Measurements from ENCODE around the gene DPPA5.
"Not testable (repeated sequence)": the region's sequence is repeated elsewhere in the genome, so short reads cannot be mapped to it uniquely, and the experiment has no call there.

Gene DPPA5

DNA sequence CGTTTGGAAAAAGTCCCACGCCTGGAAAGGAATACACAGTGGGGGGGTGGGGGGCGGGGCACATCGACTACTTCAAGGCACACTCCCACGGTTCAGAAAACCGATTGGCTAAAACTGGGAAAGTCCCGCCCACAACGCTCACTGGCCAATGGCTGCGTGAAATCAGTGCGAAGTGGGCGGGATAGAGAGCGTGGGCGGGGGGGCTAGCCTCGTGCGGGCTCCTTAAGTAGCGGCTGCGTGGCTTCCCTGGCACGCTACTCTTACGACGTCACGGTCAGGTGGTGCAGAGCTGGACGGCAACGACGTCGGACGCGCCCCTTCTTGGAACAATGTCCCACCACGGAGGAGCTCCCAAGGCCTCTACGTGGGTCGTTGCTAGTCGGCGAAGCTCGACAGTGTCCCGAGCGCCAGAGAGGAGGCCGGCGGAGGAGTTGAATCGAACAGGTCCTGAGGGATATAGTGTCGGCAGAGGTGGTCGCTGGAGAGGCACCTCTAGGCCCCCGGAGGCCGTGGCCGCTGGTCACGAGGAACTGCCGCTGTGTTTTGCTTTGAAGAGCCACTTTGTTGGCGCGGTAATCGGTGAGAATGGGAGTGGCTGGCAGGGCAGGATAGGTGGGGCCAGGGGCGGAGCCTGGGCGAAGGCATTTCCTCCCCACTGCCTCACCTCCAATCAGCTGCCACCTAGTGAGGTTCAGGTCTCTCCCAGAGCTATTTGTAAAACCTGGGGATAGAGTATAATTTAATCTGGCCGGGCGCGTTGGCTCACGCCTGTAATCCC, 40.7 kb upstream of the DPPA5 start, which contains the start of gene DDX43:
TSS of gene DDX43 (plus strand) at position 252 of the 778 bp plus-strand sequence. CDS start at position 330, 78 bp downstream.
- H4K20me1 ChIP-seq (ENCODE audit: insufficient read depth, low read length, poor library complexity, severe bottlenecking), result no peaks in the 10 kb centered on the region
- TF ChIP-seq, protein P1, sequence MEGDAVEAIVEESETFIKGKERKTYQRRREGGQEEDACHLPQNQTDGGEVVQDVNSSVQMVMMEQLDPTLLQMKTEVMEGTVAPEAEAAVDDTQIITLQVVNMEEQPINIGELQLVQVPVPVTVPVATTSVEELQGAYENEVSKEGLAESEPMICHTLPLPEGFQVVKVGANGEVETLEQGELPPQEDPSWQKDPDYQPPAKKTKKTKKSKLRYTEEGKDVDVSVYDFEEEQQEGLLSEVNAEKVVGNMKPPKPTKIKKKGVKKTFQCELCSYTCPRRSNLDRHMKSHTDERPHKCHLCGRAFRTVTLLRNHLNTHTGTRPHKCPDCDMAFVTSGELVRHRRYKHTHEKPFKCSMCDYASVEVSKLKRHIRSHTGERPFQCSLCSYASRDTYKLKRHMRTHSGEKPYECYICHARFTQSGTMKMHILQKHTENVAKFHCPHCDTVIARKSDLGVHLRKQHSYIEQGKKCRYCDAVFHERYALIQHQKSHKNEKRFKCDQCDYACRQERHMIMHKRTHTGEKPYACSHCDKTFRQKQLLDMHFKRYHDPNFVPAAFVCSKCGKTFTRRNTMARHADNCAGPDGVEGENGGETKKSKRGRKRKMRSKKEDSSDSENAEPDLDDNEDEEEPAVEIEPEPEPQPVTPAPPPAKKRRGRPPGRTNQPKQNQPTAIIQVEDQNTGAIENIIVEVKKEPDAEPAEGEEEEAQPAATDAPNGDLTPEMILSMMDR (conservative IDR thresholded peaks at IDR 0.05; ENCODE audit: low read length), result no peak
- no peak for TF ChIP-seq EZH2phosphoT487 (IDR thresholded peaks at IDR 0.05; ENCODE audit: borderline replicate concordance)
- H3K4me3 ChIP-seq (ENCODE audit: low read length, poor library complexity, severe bottlenecking), result no peak within 1 kb of the TSS
- no peaks in the 10 kb centered on the region for H3K36me3 ChIP-seq (ENCODE audit: insufficient read depth, low read length)
- no peaks in the 10 kb centered on the region for H3K9me2 ChIP-seq (replicated peaks; ENCODE audit: low read depth, low read length)
- no peaks in the 10 kb centered on the region for H3K4me1 ChIP-seq (ENCODE audit: insufficient read depth, low read length, poor library complexity, severe bottlenecking)
- H3K79me2 ChIP-seq (ENCODE audit: insufficient read depth, low read length), result no peaks in the 10 kb centered on the region
- H2AFZ ChIP-seq (ENCODE audit: low read length), result no peak within 1 kb of the TSS
- no peaks in the 10 kb centered on the region for H3K9me3 ChIP-seq (ENCODE audit: insufficient read depth, low read depth, low read length)
- H3K27me3 ChIP-seq (ENCODE audit: insufficient read depth, low read length, poor library complexity, severe bottlenecking), result no peaks in the 10 kb centered on the region
- H3F3A ChIP-seq (ENCODE audit: low read depth), result no peaks in the 10 kb centered on the region
- H3K9ac ChIP-seq (ENCODE audit: low read depth, low read length, poor library complexity, severe bottlenecking), result no peak within 1 kb of the TSS
- no peak within 1 kb of the TSS for H3K4me2 ChIP-seq (ENCODE audit: low read depth, low read length, poor library complexity, severe bottlenecking)

DNA sequence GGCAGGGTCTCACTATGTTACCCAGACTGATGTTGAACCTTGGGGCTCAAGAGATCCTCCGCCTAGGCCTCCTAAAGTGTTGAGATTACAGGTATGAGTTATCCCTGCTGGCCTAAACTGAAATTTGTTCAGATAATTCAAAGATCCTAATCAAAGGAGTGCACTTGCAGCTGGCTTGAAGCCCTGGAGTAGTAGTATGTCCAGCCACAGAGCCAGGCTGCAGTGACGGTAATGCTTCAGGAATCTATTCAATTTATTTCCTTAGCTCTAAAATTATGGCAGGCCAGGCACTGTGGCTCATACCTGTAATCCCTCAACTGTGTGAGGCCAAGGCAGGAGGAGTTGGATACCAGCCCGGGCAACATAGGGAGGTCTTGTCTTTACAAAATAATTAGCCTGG, 39.2 kb upstream of the DPPA5 start:
- H2AFZ ChIP-seq (ENCODE audit: low read length), result no peak overlapping the region
- H3K9ac ChIP-seq (ENCODE audit: low read depth, low read length, poor library complexity, severe bottlenecking), result no peak overlapping the region
- no peak overlapping the region for H3K4me3 ChIP-seq (ENCODE audit: low read length, poor library complexity, severe bottlenecking)
- no peak overlapping the region for H3K4me2 ChIP-seq (ENCODE audit: low read depth, low read length, poor library complexity, severe bottlenecking)
- no peaks in the 10 kb centered on the region for H4K20me1 ChIP-seq (ENCODE audit: insufficient read depth, low read length, poor library complexity, severe bottlenecking)
- H3F3A ChIP-seq (ENCODE audit: low read depth), result no peaks in the 10 kb centered on the region
- no peaks in the 10 kb centered on the region for H3K36me3 ChIP-seq (ENCODE audit: insufficient read depth, low read length)
- no peaks in the 10 kb centered on the region for H3K79me2 ChIP-seq (ENCODE audit: insufficient read depth, low read length)
- no peaks in the 10 kb centered on the region for H3K4me1 ChIP-seq (ENCODE audit: insufficient read depth, low read length, poor library complexity, severe bottlenecking)
- H3K9me2 ChIP-seq (replicated peaks; ENCODE audit: low read depth, low read length), result no peaks in the 10 kb centered on the region
- H3K27me3 ChIP-seq (ENCODE audit: insufficient read depth, low read length, poor library complexity, severe bottlenecking), result no peaks in the 10 kb centered on the region
- H3K9me3 ChIP-seq (ENCODE audit: insufficient read depth, low read depth, low read length), result no peaks in the 10 kb centered on the region
- TF ChIP-seq EZH2phosphoT487 (IDR thresholded peaks at IDR 0.05; ENCODE audit: borderline replicate concordance), result no peak
- TF ChIP-seq, protein P1 (conservative IDR thresholded peaks at IDR 0.05; ENCODE audit: low read length), result no peak

DNA sequence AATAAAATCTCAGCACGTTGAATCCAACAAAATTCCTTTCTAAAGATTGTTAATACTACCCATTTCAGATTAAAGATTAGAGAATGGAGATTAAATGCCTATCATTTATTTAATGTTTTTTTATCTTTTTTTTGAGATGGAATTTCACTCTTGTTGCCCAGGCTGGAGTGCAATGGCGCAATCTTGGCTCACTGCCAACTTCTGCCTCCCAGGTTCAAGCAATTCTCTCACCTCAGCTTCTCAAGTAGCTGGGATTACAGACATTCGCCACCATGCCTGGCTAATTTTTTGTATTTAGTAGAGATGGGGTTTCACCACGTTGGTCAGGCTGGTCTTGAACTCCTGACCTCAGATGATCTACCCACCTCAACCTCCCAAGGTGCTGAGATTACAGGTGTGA, 38.1 kb upstream of the DPPA5 start:
- H3K4me2 ChIP-seq (ENCODE audit: low read depth, low read length, poor library complexity, severe bottlenecking); H3K9me3 ChIP-seq (ENCODE audit: insufficient read depth, low read depth, low read length); H3K36me3 ChIP-seq (ENCODE audit: insufficient read depth, low read length); H3K27me3 ChIP-seq (ENCODE audit: insufficient read depth, low read length, poor library complexity, severe bottlenecking); H2AFZ ChIP-seq (ENCODE audit: low read length); H3K79me2 ChIP-seq (ENCODE audit: insufficient read depth, low read length); H3K9ac ChIP-seq (ENCODE audit: low read depth, low read length, poor library complexity, severe bottlenecking); H3K4me1 ChIP-seq (ENCODE audit: insufficient read depth, low read length, poor library complexity, severe bottlenecking); H3F3A ChIP-seq (ENCODE audit: low read depth); H4K20me1 ChIP-seq (ENCODE audit: insufficient read depth, low read length, poor library complexity, severe bottlenecking); H3K4me3 ChIP-seq (ENCODE audit: low read length, poor library complexity, severe bottlenecking); H3K9me2 ChIP-seq (replicated peaks; ENCODE audit: low read depth, low read length): not testable (repeated sequence)

DNA sequence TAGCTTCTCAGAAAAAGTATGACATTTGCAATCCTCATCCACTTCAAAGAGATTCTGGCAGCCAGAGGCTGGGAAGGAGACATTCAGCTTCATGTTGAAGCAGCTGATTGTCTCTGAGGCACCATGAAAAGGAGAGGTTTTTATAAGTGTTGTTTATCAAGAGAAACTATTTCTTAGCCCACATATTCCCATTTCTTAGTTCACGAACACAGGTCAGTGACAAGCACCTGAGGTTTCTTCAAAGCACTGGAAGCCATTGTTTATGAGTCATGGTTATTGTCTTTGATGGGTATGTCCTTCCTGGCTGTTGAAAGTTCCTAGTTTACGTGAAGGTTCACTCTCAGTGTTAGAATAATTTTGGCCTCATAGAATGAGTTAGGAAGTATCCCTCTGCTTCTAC, 37.6 kb upstream of the DPPA5 start:
- H3K79me2 ChIP-seq (ENCODE audit: insufficient read depth, low read length), result no peaks in the 10 kb centered on the region
- no peaks in the 10 kb centered on the region for H3F3A ChIP-seq (ENCODE audit: low read depth)
- TF ChIP-seq, protein P1 (conservative IDR thresholded peaks at IDR 0.05; ENCODE audit: low read length), result no peak
- TF ChIP-seq EZH2phosphoT487 (IDR thresholded peaks at IDR 0.05; ENCODE audit: borderline replicate concordance), result no peak
- no peaks in the 10 kb centered on the region for H3K9me2 ChIP-seq (replicated peaks; ENCODE audit: low read depth, low read length)
- H3K4me1 ChIP-seq (ENCODE audit: insufficient read depth, low read length, poor library complexity, severe bottlenecking), result no peaks in the 10 kb centered on the region
- H3K9ac ChIP-seq (ENCODE audit: low read depth, low read length, poor library complexity, severe bottlenecking), result no peak overlapping the region
- no peak overlapping the region for H3K4me2 ChIP-seq (ENCODE audit: low read depth, low read length, poor library complexity, severe bottlenecking)
- no peaks in the 10 kb centered on the region for H3K36me3 ChIP-seq (ENCODE audit: insufficient read depth, low read length)
- H3K27me3 ChIP-seq (ENCODE audit: insufficient read depth, low read length, poor library complexity, severe bottlenecking), result no peaks in the 10 kb centered on the region
- H2AFZ ChIP-seq (ENCODE audit: low read length), result no peak overlapping the region
- H3K9me3 ChIP-seq (ENCODE audit: insufficient read depth, low read depth, low read length), result no peaks in the 10 kb centered on the region
- H4K20me1 ChIP-seq (ENCODE audit: insufficient read depth, low read length, poor library complexity, severe bottlenecking), result no peaks in the 10 kb centered on the region
- no peak overlapping the region for H3K4me3 ChIP-seq (ENCODE audit: low read length, poor library complexity, severe bottlenecking)
